ENCODE data around the gene CST3.

Gene CST3

GRCh38 chr20:23587631-23588030 is 50.1 kb downstream of the CST3 start:
- ChIA-PET CTCF (no interaction called here), POLR2A (no interaction called here)
- Histone ChIP-seq H3K36me3 (ENCODE audit: control insufficient read depth in 2 of 2, insufficient read depth in 1 of 2, low read length in 2 of 2) (no peaks in the 10 kb centered on the region), H3K4me1 (ENCODE audit: control insufficient read depth, insufficient read depth, low read length) (no peaks in the 10 kb centered on the region), H3K27ac (ENCODE audit: extremely low read depth, low read depth, low read length) (no peak overlapping the region), H3K9me3 (ENCODE audit: control insufficient read depth, insufficient read depth, low read depth, low read length) (no peaks in the 10 kb centered on the region), H3K4me3 (ENCODE audit: low read depth, low read length) (no peak overlapping the region)
- TF ChIP-seq ZNF121 (tag by site-specific recombination; IDR thresholded peaks at IDR 0.05) = no peak
- TF ChIP-seq ZNF510 (tag by site-specific recombination; IDR thresholded peaks at IDR 0.05; ENCODE audit: insufficient replicate concordance) = no peak
- TF ChIP-seq ZNF449 (tag by site-specific recombination; IDR thresholded peaks at IDR 0.05) = no peak
- TF ChIP-seq ZNF239 (tag by site-specific recombination; IDR thresholded peaks at IDR 0.05) = no peak
- no peak for TF ChIP-seq ZNF555 (tag by site-specific recombination; conservative IDR thresholded peaks at IDR 0.05)
- TF ChIP-seq ZNF10 (tag by site-specific recombination; IDR thresholded peaks at IDR 0.05) = no peak
- no peak for TF ChIP-seq ZNF768 (tag by site-specific recombination; IDR thresholded peaks at IDR 0.05)
- TF ChIP-seq PRDM10 (tag by site-specific recombination; IDR thresholded peaks at IDR 0.05) = no peak
- no peak for TF ChIP-seq ZNF629 (tag by site-specific recombination; IDR thresholded peaks at IDR 0.05)
- TF ChIP-seq ZIC2 (tag by site-specific recombination; IDR thresholded peaks at IDR 0.05) = no peak
- no peak for TF ChIP-seq ZSCAN30 (tag by site-specific recombination; IDR thresholded peaks at IDR 0.05)
- TF ChIP-seq KLF10 (tag by site-specific recombination; IDR thresholded peaks at IDR 0.05) = no peak

- ChIA-PET POLR2A (no interaction called here), CTCF (no interaction called here)
- Histone ChIP-seq H3K9me3 (ENCODE audit: control insufficient read depth, insufficient read depth, low read depth, low read length) (no peaks in the 10 kb centered on the region), H3K4me3 (ENCODE audit: low read depth, low read length) (no peak overlapping the region), H3K4me1 (ENCODE audit: control insufficient read depth, insufficient read depth, low read length) (no peaks in the 10 kb centered on the region), H3K36me3 (ENCODE audit: control insufficient read depth in 2 of 2, insufficient read depth in 1 of 2, low read length in 2 of 2) (no peaks in the 10 kb centered on the region), H3K27ac (ENCODE audit: extremely low read depth, low read depth, low read length) (no peak overlapping the region)
- TF ChIP-seq ZNF488 (tag by site-specific recombination; IDR thresholded peaks at IDR 0.05) (no peak), ZNF704 (tag by site-specific recombination; IDR thresholded peaks at IDR 0.05) (no peak), ZNF555 (tag by site-specific recombination; conservative IDR thresholded peaks at IDR 0.05) (no peak), SP7 (tag by site-specific recombination; IDR thresholded peaks at IDR 0.05) (no peak), ZNF174 (tag by site-specific recombination; IDR thresholded peaks at IDR 0.05) (no peak), ZNF341 (tag by site-specific recombination; IDR thresholded peaks at IDR 0.05; ENCODE audit: low read depth) (no peak), ZNF266 (tag by site-specific recombination; IDR thresholded peaks at IDR 0.05; ENCODE audit: low read depth) (no peak), HOXC10 (CRISPR knock-in tag; IDR thresholded peaks at IDR 0.05) (no peak), ZNF274 (IDR thresholded peaks at IDR 0.05; ENCODE audit: low read length) (no peak), ZNF274 (tag by site-specific recombination; IDR thresholded peaks at IDR 0.05; ENCODE audit: borderline replicate concordance) (no peak), ZNF791 (tag by site-specific recombination; IDR thresholded peaks at IDR 0.05) (no peak), ZNF623 (tag by site-specific recombination; IDR thresholded peaks at IDR 0.05) (no peak), ZNF211 (tag by site-specific recombination; IDR thresholded peaks at IDR 0.05; ENCODE audit: low read depth) (no peak), ZNF629 (tag by site-specific recombination; IDR thresholded peaks at IDR 0.05) (no peak), SETDB1 (IDR thresholded peaks at IDR 0.05; ENCODE audit: insufficient read length, low read length) (no peak), ZNF830 (tag by site-specific recombination; IDR thresholded peaks at IDR 0.05; ENCODE audit: low read depth) (no peak), ZNF558 (tag by site-specific recombination; IDR thresholded peaks at IDR 0.05) (no peak), WT1 (tag by site-specific recombination; IDR thresholded peaks at IDR 0.05) (no peak), ZNF701 (tag by site-specific recombination; IDR thresholded peaks at IDR 0.05) (no peak)
Measured at GRCh38 chr20:23586735-23587525, 50.8 kb downstream of the CST3 start.
